Mucosa of descending colon (tissue), 3 donors: ENCODE measurements around the gene SYT3. TPM values are rescaled to one million over a fixed set of nuclear protein-coding genes. Genes with fewer than 3 reads are reported as not detected.

Experiments used
- ATAC-seq: fragments of 200-7000 bp; cut with Tn5 transposase; one replicate; pipeline ENCODE4 v1.9.1; 2020; ENCODE audit warnings: mild to moderate bottlenecking, moderate library complexity
- DNase-seq, 3 donors: peaks; one replicate each; pipeline ENCODE4 v3.0.0-alpha.2; 2020
- H3K36me3 ChIP-seq: fragments of 200-600 bp; one replicate; pipeline ENCODE4 v1.8.0; 2021; ENCODE audit warnings: low read depth, mild to moderate bottlenecking
- H3K4me1 ChIP-seq: fragments of 200-600 bp; one replicate; pipeline ENCODE4 v1.8.0; 2021; ENCODE audit warnings: low read depth, mild to moderate bottlenecking
- H3K4me3 ChIP-seq: fragments of 200-600 bp; one replicate; pipeline ENCODE4 v1.8.0; 2021; ENCODE audit warnings: mild to moderate bottlenecking
- H3K9me3 ChIP-seq: fragments of 200-600 bp; one replicate; pipeline ENCODE4 v1.8.0; 2021; ENCODE audit warnings: mild to moderate bottlenecking
- CTCF ChIP-seq: fragments of 200-600 bp; IDR thresholded peaks from one replicate; pipeline ENCODE4 v1.8.0; 2022; ENCODE audit warnings: antibody characterized with exemption, mild to moderate bottlenecking
- intact Hi-C, 2 donors: fragments of 100-400 bp; cut with DNase I in 1 of 2; cut with micrococcal nuclease in 1 of 2; formaldehyde crosslinking; loops; one replicate each; pipeline versions ENCODE4 v1.11.0 to v1.11.1; 2022; cut with DNase I, micrococcal nuclease
- total RNA-seq, 3 donors: library from RNA; stranded (reverse); fragmentation: NEBNext Ultra II Directional in 2 of 3; extraction: Animal tissue kit (Norgen Biotek cat#: 25700) in 2 of 3; gene quantifications; one replicate each; pipeline versions ENCODE4 v1.2.1 to v1.2.4, GENCODE V29; 2021 to 2023
- donor health status: DM: no; HTN: no; CAD: no; lungs with moderate emphysema.
- donor health status: DM: no; HTN: no; CAD: no.
- donor health status: DM: no; HTN: yes; CAD: no.

The SYT3 gene
- total RNA-seq, 3 donors from 2014 or later: 0.14 to 1.2 TPM; not detected in 1

GRCh38 chr19:50668879-50669278 is 29.2 kb upstream of the SYT3 start:
- Histone ChIP-seq H3K4me1 (no peaks in the 10 kb centered on the region), H3K9me3 (no peaks in the 10 kb centered on the region), H3K4me3 (no peak overlapping the region), H3K36me3 (no peaks in the 10 kb centered on the region)
- no peak for ATAC-seq
- intact Hi-C loops: no loop called here
- no peak for DNase-seq
- no peak for TF ChIP-seq CTCF

DNA sequence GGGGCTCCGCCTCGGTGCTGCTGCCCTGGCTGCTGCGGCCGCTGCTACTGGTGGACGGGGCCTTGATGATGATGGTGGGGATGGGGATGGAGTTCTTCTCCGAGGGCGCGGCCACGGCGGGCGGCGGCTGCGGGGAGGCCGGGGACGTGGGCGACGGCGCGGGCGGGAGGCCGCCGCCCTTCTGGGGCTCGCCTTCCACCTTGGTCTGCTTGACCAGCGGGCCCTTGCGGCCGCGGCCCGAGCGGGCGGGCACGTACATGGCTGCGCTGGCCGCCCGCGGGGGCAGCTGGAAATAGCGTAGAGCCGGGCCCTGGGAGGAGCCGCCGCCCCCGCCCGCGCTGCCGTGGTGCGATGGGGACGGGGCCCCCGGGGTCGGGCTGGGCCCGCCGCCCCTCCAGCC is 28.7 kb upstream of the SYT3 start:
- intact Hi-C loops: no loop called here
- DNase-seq: no peak
- Histone ChIP-seq H3K4me3 (no peak overlapping the region), H3K4me1 (no peaks in the 10 kb centered on the region), H3K36me3 (no peaks in the 10 kb centered on the region), H3K9me3 (no peaks in the 10 kb centered on the region)
- TF ChIP-seq CTCF: no peak
- no peak for ATAC-seq

DNA sequence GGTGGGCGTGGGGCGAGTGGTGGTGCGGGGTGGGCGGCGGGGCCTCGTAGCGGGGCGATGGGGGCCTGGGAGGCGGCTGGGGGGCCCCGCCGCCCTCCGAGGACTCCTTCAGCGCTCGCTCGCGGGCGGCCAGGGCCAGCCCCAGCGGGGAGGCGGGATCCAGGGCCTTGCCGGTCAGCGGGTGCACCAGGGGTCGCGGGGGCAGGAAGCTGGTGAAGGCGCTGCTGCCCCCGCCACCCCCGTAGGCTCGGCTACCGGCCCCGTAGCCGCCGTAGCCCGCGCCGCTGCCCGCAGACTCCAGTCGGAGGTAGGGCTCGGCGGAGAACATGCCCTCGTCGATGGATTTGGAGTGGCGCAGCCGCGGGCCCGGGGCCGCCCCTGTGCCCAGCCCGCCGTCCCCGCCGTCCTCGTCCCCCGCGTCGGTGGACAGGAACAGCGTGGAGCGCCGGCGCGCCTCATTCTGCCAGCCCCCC is 28.1 kb upstream of the SYT3 start:
- intact Hi-C loops: no loop called here
- no peak for ATAC-seq
- no peaks in the 10 kb centered on the region for H3K4me1 ChIP-seq
- no peak for TF ChIP-seq CTCF
- H3K36me3 ChIP-seq: no peaks in the 10 kb centered on the region
- DNase-seq: no peak
- no peak overlapping the region for H3K4me3 ChIP-seq
- H3K9me3 ChIP-seq: no peaks in the 10 kb centered on the region

- TF ChIP-seq CTCF: no peak
- Histone ChIP-seq H3K36me3 (no peaks in the 10 kb centered on the region), H3K4me3 (no peak overlapping the region), H3K9me3 (no peaks in the 10 kb centered on the region), H3K4me1 (no peaks in the 10 kb centered on the region)
- no peak for ATAC-seq
- intact Hi-C loops: no loop called here
- no peak for DNase-seq
Observed at GRCh38 chr19:50667177-50667758, 27.6 kb upstream of the SYT3 start.

DNA sequence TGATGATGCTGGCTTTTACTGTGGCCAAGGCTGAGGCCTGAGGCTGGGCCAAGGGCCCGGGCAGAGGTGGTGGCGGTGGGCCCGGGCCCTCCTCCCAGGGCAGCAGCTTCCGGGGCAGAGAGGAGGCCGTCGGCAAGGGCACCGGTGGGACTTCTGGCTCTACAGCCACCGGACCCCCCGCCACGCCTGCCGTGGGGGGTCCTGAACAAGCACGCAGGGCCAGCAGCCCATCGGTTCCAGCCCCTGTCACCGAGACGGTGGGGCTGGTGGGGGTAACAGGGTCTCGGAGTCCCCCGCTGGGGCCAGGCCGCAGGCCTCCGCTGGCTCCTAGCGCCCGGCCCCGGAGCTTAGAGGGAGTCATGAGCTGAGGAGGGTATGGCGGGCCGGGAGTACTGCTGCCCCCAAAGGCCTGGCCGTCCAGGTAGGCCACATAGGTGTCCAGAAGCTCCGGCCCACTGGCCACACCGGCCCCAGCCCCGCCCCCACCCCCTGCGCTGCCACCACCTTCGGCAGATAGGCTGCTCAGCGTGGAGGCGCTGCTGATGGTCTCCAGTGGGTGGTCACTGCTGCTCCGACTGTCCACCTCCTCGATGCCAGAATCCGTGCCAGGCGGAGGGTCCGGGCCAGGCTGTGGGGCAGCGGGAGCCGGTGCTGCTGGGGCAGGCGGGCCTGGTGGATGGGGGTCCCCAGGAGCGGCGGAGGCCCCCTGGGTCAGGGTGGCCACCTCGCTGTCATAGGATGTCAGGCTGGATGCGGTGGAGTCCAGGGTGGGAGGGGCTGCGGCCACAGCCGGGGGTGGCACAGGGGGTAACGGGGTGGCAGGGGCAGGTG is 26.9 kb upstream of the SYT3 start:
- intact Hi-C loops: no loop called here
- H3K4me1 ChIP-seq: no peaks in the 10 kb centered on the region
- no peak for TF ChIP-seq CTCF
- DNase-seq: no peak
- H3K36me3 ChIP-seq: no peaks in the 10 kb centered on the region
- no peak overlapping the region for H3K4me3 ChIP-seq
- no peaks in the 10 kb centered on the region for H3K9me3 ChIP-seq
- ATAC-seq: no peak
